Upper lobe of left lung (tissue), 6 donors: ENCODE data around the gene DNAH10. TPM values are rescaled to one million over a fixed set of nuclear protein-coding genes. Genes with fewer than 3 reads are reported as not detected.

Experiments used
- ATAC-seq, 2 donors: fragments of 200-7000 bp; cut with Tn5 transposase; one replicate each; pipeline ENCODE4 v1.9.1; 2022; ENCODE audit warnings: mild to moderate bottlenecking in 2 of 2, moderate library complexity in 2 of 2; ENCODE audit not compliant: low FRiP score in 2 of 2
- DNase-seq, 2 donors: peaks; one replicate each; pipeline ENCODE4 v3.0.0-alpha.2; 2019 to 2020
- H3K27ac ChIP-seq, 4 donors: fragments of 200-600 bp; sonication (generic); one replicate each; pipeline ENCODE4 v1.5.1; 2016 to 2019
- H3K27me3 ChIP-seq, 4 donors: fragments of 200-600 bp; sonication (generic); one replicate each; pipeline ENCODE4 v1.5.1; 2017 to 2019
- H3K36me3 ChIP-seq, 4 donors: fragments of 200-600 bp; sonication (generic); one replicate each; pipeline ENCODE4 v1.5.1; 2016 to 2019
- H3K4me1 ChIP-seq, 4 donors: fragments of 200-600 bp; sonication (generic); one replicate each; pipeline ENCODE4 v1.5.1; 2018 to 2019
- H3K4me3 ChIP-seq, 4 donors: fragments of 200-600 bp; sonication (generic); one replicate each; pipeline ENCODE4 v1.5.1; 2017 to 2019; ENCODE audit warnings: mild to moderate bottlenecking in 2 of 4, moderate library complexity in 1 of 4
- H3K9me3 ChIP-seq, 4 donors: fragments of 200-600 bp; sonication (generic); one replicate each; pipeline ENCODE4 v1.5.1; 2018 to 2019
- CTCF ChIP-seq, 6 experiments: fragments of 450-650 bp in 4 of 6; fragments of 200-600 bp in 2 of 6; sonication (generic) in 2 of 6; IDR thresholded peaks; one replicate each; pipeline ENCODE4 v1.5.1; 2016 to 2019; ENCODE audit warnings: antibody characterized with exemption in 6 of 6
- EP300 ChIP-seq, 4 donors: sonication (generic); formaldehyde crosslinking; IDR thresholded peaks; one replicate each; pipeline ENCODE4 v1.5.1; 2017; ENCODE audit warnings: antibody characterized with exemption in 4 of 4, control low read depth in 2 of 4
- POLR2A ChIP-seq, 4 donors: fragments of 450-650 bp; IDR thresholded peaks; one replicate each; pipeline ENCODE4 v1.5.1; 2016 to 2017; ENCODE audit warnings: antibody characterized with exemption in 4 of 4, mild to moderate bottlenecking in 2 of 4
- POLR2AphosphoS5 ChIP-seq, 2 donors: sonication (generic); formaldehyde crosslinking; IDR thresholded peaks; one replicate each; pipeline ENCODE4 v1.5.1; 2017; ENCODE audit warnings: antibody characterized with exemption in 2 of 2
- WGBS, 2 donors: methylation state at CpG; one replicate each; pipeline ENCODE4 v1.1.5; 2017 to 2018; 5-methylcytosine and 5-hydroxymethylcytosine counted together
- total RNA-seq, 6 donors: library from RNA; depleted of rRNA in 4 of 6; stranded (reverse); fragments of >200 nt in 4 of 6; gene quantifications; one replicate each; pipeline versions ENCODE4 v1.1.0 to v1.2.1, GENCODE V29; 2016 to 2021
- donor health status: DM: no; HTN: no; CAD: no; lungs with moderate emphysema.
- donor health status: DM: no; HTN: yes; CAD: no; lungs with severe emphysema.

Gene DNAH10
- total RNA-seq, 6 donors from 2014 or later: 0.31 to 46.0 (median 8.3) TPM

- H3K36me3 ChIP-seq: peaks cover 0 to 6% (median 5%) of the 10 kb centered on the region in 4 donors
- ATAC-seq (no peak), DNase-seq (no peak)
- TF ChIP-seq EP300 (IDR thresholded peaks at IDR 0.05) (no peak), POLR2A (IDR thresholded peaks at IDR 0.05) (no peak), CTCF (IDR thresholded peaks at IDR 0.05) (no peak), POLR2AphosphoS5 (IDR thresholded peaks at IDR 0.05) (no peak)
- no peak overlapping the region for H3K4me3 ChIP-seq
- no peaks in the 10 kb centered on the region for H3K27me3 ChIP-seq
- 45 to 48% methylated on average over 2 of the region's 2 CpGs for WGBS, 2 donors
- H3K27ac ChIP-seq: no peak overlapping the region
- H3K4me1 ChIP-seq: peaks cover 20 to 36% (median 24%) of the 10 kb centered on the region in 4 donors
- H3K9me3 ChIP-seq: no peaks in the 10 kb centered on the region
Observed at GRCh38 chr12:123715195-123715594, 46.9 kb upstream of the DNAH10 start.

GRCh38 chr12:123717350-123717749 is 44.8 kb upstream of the DNAH10 start:
- Histone ChIP-seq H3K27ac (no peak overlapping the region), H3K36me3 (peaks cover 0 to 16% (median 10%) of the 10 kb centered on the region in 4 donors), H3K4me3 (no peak overlapping the region), H3K9me3 (no peaks in the 10 kb centered on the region), H3K27me3 (no peaks in the 10 kb centered on the region), H3K4me1 (peaks cover 18 to 28% (median 20%) of the 10 kb centered on the region in 4 donors)
- WGBS, 2 donors: 87 to 99% methylated on average over 3 of the region's 3 CpGs
- DNase-seq: no peak
- no peak for ATAC-seq
- TF ChIP-seq EP300 (IDR thresholded peaks at IDR 0.05) (no peak), CTCF (IDR thresholded peaks at IDR 0.05) (no peak), POLR2A (IDR thresholded peaks at IDR 0.05) (no peak), POLR2AphosphoS5 (IDR thresholded peaks at IDR 0.05) (no peak)

- H3K27me3 ChIP-seq: no peaks in the 10 kb centered on the region
- DNase-seq (no peak), ATAC-seq (no peak)
- peaks cover 0 to 6% (median under 1%) of the 10 kb centered on the region in 4 donors for H3K4me1 ChIP-seq
- H3K36me3 ChIP-seq: peaks cover 3 to 41% (median 23%) of the 10 kb centered on the region in 4 donors
- 77 to 89% methylated on average over 5 of the region's 5 CpGs for WGBS, 2 donors
- no peaks in the 10 kb centered on the region for H3K9me3 ChIP-seq
- no peak overlapping the region for H3K4me3 ChIP-seq
- H3K27ac ChIP-seq: no peak overlapping the region
- no peak for TF ChIP-seq POLR2AphosphoS5 (IDR thresholded peaks at IDR 0.05)
- TF ChIP-seq EP300 (IDR thresholded peaks at IDR 0.05): no peak
- no peak for TF ChIP-seq CTCF (IDR thresholded peaks at IDR 0.05)
- no peak for TF ChIP-seq POLR2A (IDR thresholded peaks at IDR 0.05)
Observed at GRCh38 chr12:123720141-123720814, 41.8 kb upstream of the DNAH10 start.

GRCh38 chr12:123721245-123721644 is 40.9 kb upstream of the DNAH10 start:
- no peak overlapping the region for H3K27ac ChIP-seq
- H3K4me1 ChIP-seq: peaks cover 0 to 6% (median 0%) of the 10 kb centered on the region in 4 donors
- TF ChIP-seq POLR2A (IDR thresholded peaks at IDR 0.05) (no peak), CTCF (IDR thresholded peaks at IDR 0.05) (no peak), POLR2AphosphoS5 (IDR thresholded peaks at IDR 0.05) (no peak), EP300 (IDR thresholded peaks at IDR 0.05) (no peak)
- 94% methylated on average over 2 of the region's 2 CpGs; no CpG with 5 or more reads in 1 of the 2 donors for WGBS, 2 donors
- peaks cover 3 to 51% (median 29%) of the 10 kb centered on the region in 4 donors for H3K36me3 ChIP-seq
- no peaks in the 10 kb centered on the region for H3K27me3 ChIP-seq
- DNase-seq (no peak), ATAC-seq (no peak)
- no peak overlapping the region for H3K4me3 ChIP-seq
- H3K9me3 ChIP-seq: no peaks in the 10 kb centered on the region

GRCh38 chr12:123723011-123723410 is 39.1 kb upstream of the DNAH10 start:
- WGBS, 2 donors: 59 to 83% methylated on average over 8 of the region's 8 CpGs
- no peaks in the 10 kb centered on the region for H3K9me3 ChIP-seq
- H3K4me1 ChIP-seq: peaks cover 0 to 6% (median 0%) of the 10 kb centered on the region in 4 donors
- DNase-seq: no peak
- H3K27me3 ChIP-seq: no peaks in the 10 kb centered on the region
- TF ChIP-seq EP300 (IDR thresholded peaks at IDR 0.05) (no peak), POLR2A (IDR thresholded peaks at IDR 0.05) (no peak), POLR2AphosphoS5 (IDR thresholded peaks at IDR 0.05) (no peak), CTCF (IDR thresholded peaks at IDR 0.05) (no peak)
- peaks cover 3 to 68% (median 39%) of the 10 kb centered on the region in 4 donors for H3K36me3 ChIP-seq
- no peak for ATAC-seq
- H3K4me3 ChIP-seq: no peak overlapping the region
- no peak overlapping the region for H3K27ac ChIP-seq
